HG03280 (cell line): ENCODE measurements around the gene NBEA.

Experiments used
- ATAC-seq: cut with Tn5 transposase; IDR thresholded peaks from one replicate; pipeline ENCODE4 v1.9.1; 2021; ENCODE audit warnings: mild to moderate bottlenecking, moderate library complexity; ENCODE audit not compliant: unreplicated experiment

Gene NBEA

GRCh38 chr13:35498231-35498630, 556.2 kb downstream of the NBEA start:
- ATAC-seq = no peak

GRCh38 chr13:35499196-35499662, 557.2 kb downstream of the NBEA start:
- no peak for ATAC-seq

DNA sequence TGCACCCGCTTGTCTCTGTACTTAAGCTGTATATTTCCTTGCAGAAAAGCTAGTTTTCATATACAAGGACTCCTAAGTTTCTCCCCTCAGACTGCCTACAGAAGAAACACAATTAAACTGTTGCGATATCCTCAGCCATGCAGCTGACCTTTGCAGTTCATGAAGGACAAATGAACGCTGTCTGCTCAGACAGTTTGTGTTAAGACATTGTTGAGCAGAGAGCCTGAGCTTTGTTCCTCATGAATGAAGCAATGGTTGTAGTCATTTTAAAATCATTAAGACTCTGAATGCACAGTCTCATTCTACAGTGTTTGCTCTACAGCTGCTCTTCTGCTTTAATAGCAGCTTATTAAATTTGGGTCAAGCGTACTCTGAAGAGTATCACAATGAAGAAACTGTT, 557.6 kb downstream of the NBEA start:
- no peak for ATAC-seq

- ATAC-seq = no peak
These were observed 558.1 kb downstream of the NBEA start for GRCh38 chr13:35500144-35500543.

- ATAC-seq = no peak
These were observed 559.7 kb downstream of the NBEA start for GRCh38 chr13:35501661-35502235.

GRCh38 chr13:35502456-35502855, 560.4 kb downstream of the NBEA start:
- no peak for ATAC-seq

GRCh38 chr13:35512271-35512920, 570.3 kb downstream of the NBEA start:
- no peak for ATAC-seq

GRCh38 chr13:35514061-35514477, 572.0 kb downstream of the NBEA start:
- no peak for ATAC-seq

- ATAC-seq = no peak
These were observed 572.9 kb downstream of the NBEA start for GRCh38 chr13:35514801-35515502.

- ATAC-seq = no peak
These were observed 576.4 kb downstream of the NBEA start for GRCh38 chr13:35518337-35518946.

DNA sequence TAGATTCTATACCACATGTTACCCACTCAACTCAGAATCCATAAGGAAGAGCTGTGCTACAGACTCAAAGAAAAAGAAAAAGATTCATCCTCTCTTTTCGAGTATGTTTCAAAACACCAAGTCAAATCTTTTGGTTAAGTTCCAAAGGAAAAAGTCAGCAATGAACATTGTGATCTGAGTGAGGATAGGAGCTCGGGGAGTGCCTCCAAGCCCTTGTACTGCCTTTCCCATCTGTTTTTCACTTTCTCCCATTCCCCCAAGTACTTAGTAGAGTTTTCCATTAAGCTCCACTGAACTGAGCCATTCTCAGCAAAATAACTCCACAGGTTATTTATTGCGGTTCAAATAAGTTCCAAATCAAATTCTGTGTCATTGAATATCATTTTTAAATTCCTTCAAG, 582.1 kb downstream of the NBEA start:
- no peak for ATAC-seq

- no peak for ATAC-seq
These were observed 584.5 kb downstream of the NBEA start for GRCh38 chr13:35526577-35526976.

DNA sequence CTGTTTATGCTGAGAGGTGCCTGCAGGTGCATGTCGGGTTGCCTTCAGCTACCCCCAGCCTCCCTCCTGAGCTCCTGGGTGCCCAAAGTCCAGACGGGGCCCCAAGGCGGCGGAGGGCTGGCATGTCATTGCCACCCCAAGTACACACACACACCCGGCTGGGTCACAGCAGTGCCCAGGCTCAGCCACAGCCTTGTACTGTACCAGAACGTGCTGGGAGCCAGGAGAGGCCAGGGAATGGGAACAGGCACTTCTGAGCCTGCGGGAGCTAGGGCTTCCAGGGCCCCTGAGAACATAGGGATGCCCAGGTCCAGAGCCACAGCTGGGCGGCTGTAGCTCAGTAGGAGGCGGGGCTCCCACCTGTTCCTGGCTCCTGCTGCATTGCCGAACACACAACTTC, 585.4 kb downstream of the NBEA start:
- no peak for ATAC-seq

DNA sequence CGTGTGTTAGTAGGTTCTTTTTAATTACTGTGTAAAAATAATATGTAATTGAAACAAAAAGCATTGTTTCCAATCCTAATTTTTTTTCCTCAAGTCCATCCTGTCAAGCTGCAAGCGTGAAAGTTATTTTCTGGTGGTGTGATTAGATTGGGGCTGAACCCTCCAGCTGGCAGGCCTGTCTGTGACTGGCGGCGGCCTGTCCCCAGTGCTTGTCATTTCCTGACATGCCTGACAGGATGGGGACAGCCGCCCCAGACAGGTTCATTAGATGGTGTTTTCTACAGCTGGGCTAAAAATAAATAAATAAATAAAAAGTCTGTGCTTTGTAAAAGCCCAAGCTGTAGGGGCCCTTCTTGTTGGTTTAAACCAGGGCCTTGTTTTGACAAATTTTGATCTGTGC, 588.1 kb downstream of the NBEA start:
- ATAC-seq = no peak

DNA sequence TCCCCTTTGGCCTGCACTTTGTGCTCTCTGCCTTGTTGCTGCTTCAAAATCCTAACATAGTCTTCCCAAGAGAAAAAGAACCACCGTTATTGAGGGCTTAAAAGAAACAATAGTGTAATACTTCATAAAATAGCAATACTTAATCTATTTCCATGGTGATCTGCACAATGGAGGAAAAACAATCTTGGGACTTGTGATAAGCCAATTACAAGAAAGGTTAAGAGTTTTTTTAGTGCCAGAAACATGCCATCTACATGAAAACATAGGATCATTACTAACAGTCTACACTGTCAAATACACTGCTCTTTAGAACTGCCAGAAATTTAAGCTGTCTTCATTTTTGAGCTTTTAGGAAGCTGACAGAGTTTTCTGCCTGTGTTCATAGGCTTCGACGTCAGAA, 588.5 kb downstream of the NBEA start:
- ATAC-seq = no peak

- ATAC-seq = no peak
These were observed 589.5 kb downstream of the NBEA start for GRCh38 chr13:35531526-35531925.

- ATAC-seq = no peak
These were observed 592.3 kb downstream of the NBEA start for GRCh38 chr13:35534343-35534742.

DNA sequence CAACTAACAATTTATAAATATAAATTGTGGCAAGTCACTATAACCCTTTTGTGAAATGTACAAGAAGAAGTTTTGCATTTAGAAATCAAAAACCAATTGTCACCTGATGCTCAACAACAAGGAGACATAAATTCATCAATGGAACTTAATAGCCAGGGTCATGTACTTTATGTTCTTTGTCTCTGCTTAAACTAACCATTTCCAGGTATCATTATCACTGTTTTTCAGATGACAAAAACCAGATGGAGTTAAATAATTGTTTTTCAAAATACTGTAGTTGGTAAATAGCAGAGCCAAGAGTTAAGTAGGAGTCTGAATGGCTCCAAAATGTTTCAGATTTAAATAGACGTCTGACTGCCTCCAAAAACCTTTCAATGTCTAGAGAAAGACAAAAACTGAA, 606.7 kb downstream of the NBEA start:
- no peak for ATAC-seq

- ATAC-seq = no peak
These were observed 607.4 kb downstream of the NBEA start for GRCh38 chr13:35549481-35549880.

GRCh38 chr13:35552172-35552844, 610.2 kb downstream of the NBEA start:
- no peak for ATAC-seq

DNA sequence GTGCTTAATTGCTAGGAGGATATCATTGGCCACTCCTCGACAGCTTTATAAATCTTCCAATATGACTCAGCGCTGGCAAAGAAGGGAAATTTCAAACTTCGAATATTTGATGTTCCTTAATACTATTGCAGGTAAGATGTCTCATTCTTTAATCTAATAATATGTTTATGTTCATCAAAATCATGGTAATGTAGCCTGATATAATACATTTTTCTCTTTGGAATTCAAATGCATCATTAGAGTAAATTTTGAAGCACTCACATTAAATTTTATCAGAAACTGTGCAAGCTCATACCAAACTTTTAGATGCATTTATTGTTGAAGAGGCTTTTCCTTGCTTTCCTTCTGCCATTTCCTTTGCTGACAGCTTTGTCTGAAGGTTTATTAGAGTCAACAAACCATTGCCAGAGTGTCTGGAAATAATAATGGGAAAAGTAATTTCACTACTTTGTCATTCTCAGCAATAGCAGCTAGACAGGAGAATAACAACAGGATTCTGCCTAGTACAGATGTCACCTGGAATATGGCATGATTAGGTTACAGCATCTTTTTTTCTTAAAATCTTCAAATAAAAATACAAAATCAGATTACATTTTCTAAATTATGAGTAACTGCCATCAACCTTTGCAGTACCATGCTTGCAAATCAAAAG, 613.0 kb downstream of the NBEA start:
- no peak for ATAC-seq
